Activated B cell treated with CpG ODN at 0.5 μM for 24 hours (primary cell): ENCODE measurements around the gene DIS3L2. TPM values are rescaled to one million over a fixed set of nuclear protein-coding genes. Genes with fewer than 3 reads are reported as not detected.
"Not testable (repeated sequence)": the region's sequence is repeated elsewhere in the genome, so short reads cannot be mapped to it uniquely, and the experiment has no call there.

ENCODE experiments used
- ATAC-seq: fragments of 200-7000 bp; cut with Tn5 transposase; one replicate; pipeline ENCODE4 v1.10.0; 2021; ENCODE audit warnings: low read depth, mild to moderate bottlenecking, moderate library complexity
- CTCF ChIA-PET: fragments of 350-600 bp; sonication (Branson Sonifier 250); formaldehyde crosslinking; loops from one replicate; lab custom pipeline; 2021; ENCODE audit warnings: antibody characterized with exemption; lab: Charles Lee
- POLR2A ChIA-PET: fragments of 350-600 bp; sonication (Branson Sonifier 250); formaldehyde crosslinking; loops from one replicate; lab custom pipeline; 2021; ENCODE audit warnings: antibody characterized with exemption; lab: Charles Lee
- DNase-seq: peaks from one replicate; pipeline ENCODE4 v3.0.0; 2022
- H3K27ac Mint-ChIP-seq: one replicate; pipeline ENCODE4 v1.8.0; 2020; ENCODE audit warnings: mixed read lengths
- H3K27me3 Mint-ChIP-seq: one replicate; pipeline ENCODE4 v1.8.0; 2021; ENCODE audit warnings: mixed read lengths
- H3K36me3 Mint-ChIP-seq: one replicate; pipeline ENCODE4 v1.8.0; 2021; ENCODE audit warnings: low read depth, mixed read lengths
- H3K4me1 Mint-ChIP-seq: one replicate; pipeline ENCODE4 v1.8.0; 2021; ENCODE audit warnings: mixed read lengths
- H3K4me3 Mint-ChIP-seq: one replicate; pipeline ENCODE4 v1.8.0; 2020; ENCODE audit warnings: mild to moderate bottlenecking, mixed read lengths
- H3K9me3 Mint-ChIP-seq: one replicate; pipeline ENCODE4 v1.8.0; 2020; ENCODE audit warnings: mixed read lengths
- CTCF ChIP-seq: fragments of 200-600 bp; IDR thresholded peaks from one replicate; pipeline ENCODE4 v1.8.0; 2022; ENCODE audit warnings: antibody characterized with exemption, mild to moderate bottlenecking
- intact Hi-C: fragments of 100-400 bp; cut with micrococcal nuclease; formaldehyde crosslinking; loops from one replicate; pipeline ENCODE4 v1.15.1; 2024
- total RNA-seq: library from RNA; stranded (reverse); gene quantifications from 2 replicates; pipeline ENCODE4 v1.2.3, GENCODE V29; 2022

The DIS3L2 gene
- total RNA-seq, 1 donor from 2014 or later, result 65.9 TPM

- CTCF ChIA-PET, result interaction anchor here (1.0 to 1.8 kb wide), 3 partner anchors 9 to 18 kb away, joined by 3 to 6 read pairs (median 3); no protein-coding TSS in a partner anchor
- no peak for ATAC-seq
- DNase-seq, result no peak
- Mint-ChIP-seq H3K4me3 (no peak overlapping the region), H3K9me3 (no peaks in the 10 kb centered on the region), H3K27me3 (no peaks in the 10 kb centered on the region), H3K27ac (no peak overlapping the region), H3K4me1 (peaks cover 8% of the 10 kb centered on the region), H3K36me3 (no peaks in the 10 kb centered on the region)
- no peak for TF ChIP-seq CTCF
- intact Hi-C loops, result loop anchor here (10.0 kb wide), 1 partner anchor 180 kb away; no protein-coding TSS in a partner anchor
- POLR2A ChIA-PET, result interaction anchor here (1.3 kb wide), 1 partner anchor 9 kb away, joined by 3 read pairs; no protein-coding TSS in a partner anchor
These were observed 363.3 kb downstream of the DIS3L2 start for GRCh38 chr2:232324778-232325177.

- peak; percentile 63 for ATAC-seq
- ChIA-PET CTCF (interaction anchor here (0.8 to 3.5 kb wide), 5 partner anchors 10 to 400 kb away, joined by 3 to 18 read pairs (median 4); partner anchors contain the start of gene NPPC), POLR2A (interaction anchor here (1.3 kb wide), 1 partner anchor 9 kb away, joined by 3 read pairs; no protein-coding TSS in a partner anchor)
- intact Hi-C loops, result loop anchor here (2.0 to 10.0 kb wide), 2 partner anchors 115 to 181 kb away; no protein-coding TSS in a partner anchor
- Mint-ChIP-seq H3K9me3 (no peaks in the 10 kb centered on the region), H3K4me3 (no peak overlapping the region), H3K27ac (no peak overlapping the region), H3K27me3 (no peaks in the 10 kb centered on the region), H3K4me1 (peaks cover 8% of the 10 kb centered on the region), H3K36me3 (no peaks in the 10 kb centered on the region)
- no peak for TF ChIP-seq CTCF
- peak; percentile 47 for DNase-seq
These were observed 364.1 kb downstream of the DIS3L2 start for GRCh38 chr2:232325324-232326273.

- POLR2A ChIA-PET, H3K36me3 Mint-ChIP-seq, H3K4me3 Mint-ChIP-seq, ATAC-seq, H3K9me3 Mint-ChIP-seq, H3K4me1 Mint-ChIP-seq, H3K27me3 Mint-ChIP-seq, H3K27ac Mint-ChIP-seq: not testable (repeated sequence)
- DNase-seq, result peak; percentile 15
- CTCF ChIA-PET, result interaction anchor here (1.0 to 3.5 kb wide), 6 partner anchors 10 to 420 kb away, joined by 3 to 18 read pairs (median 4); partner anchors contain the start of gene NPPC
- intact Hi-C loops, result loop anchor here (1.0 to 10.0 kb wide), 5 partner anchors 34 to 420 kb away; no protein-coding TSS in a partner anchor
These were observed 365.0 kb downstream of the DIS3L2 start for GRCh38 chr2:232326274-232327104.

GRCh38 chr2:232327105-232328031, 365.9 kb downstream of the DIS3L2 start:
- no peaks in the 10 kb centered on the region for H3K36me3 Mint-ChIP-seq
- H3K9me3 Mint-ChIP-seq, result no peaks in the 10 kb centered on the region
- ChIA-PET POLR2A (no interaction called here), CTCF (interaction anchor here (1.0 to 3.5 kb wide), 4 partner anchors 12 to 421 kb away, joined by 3 to 18 read pairs (median 4); partner anchors contain the start of gene NPPC)
- no peaks in the 10 kb centered on the region for H3K27me3 Mint-ChIP-seq
- no peak overlapping the region for H3K27ac Mint-ChIP-seq
- H3K4me1 Mint-ChIP-seq, result peaks cover 8% of the 10 kb centered on the region
- DNase-seq, result peak; percentile 67
- peak; percentile 80 for ATAC-seq
- intact Hi-C loops, result loop anchor here (1.0 to 10.0 kb wide), 5 partner anchors 35 to 421 kb away; no protein-coding TSS in a partner anchor
- H3K4me3 Mint-ChIP-seq, result no peak overlapping the region
- TF ChIP-seq CTCF, result no peak
